K562 (cell line): ENCODE results near the gene LEAP2. TPM values are rescaled to one million over a fixed set of nuclear protein-coding genes. Genes with fewer than 3 reads are reported as not detected.

Experiments
- CBFB ChIP-seq: sonication (generic); formaldehyde crosslinking; IDR thresholded peaks from 2 replicates; pipeline ENCODE4 v1.4.0; 2020; ENCODE audit warnings: mild to moderate bottlenecking, missing genetic modification reagents
- CREBBP ChIP-seq: IDR thresholded peaks from one replicate; pipeline ENCODE4 v1.6.1; 2012; ENCODE audit warnings: low read depth, mild to moderate bottlenecking, control low read depth, inconsistent platforms, low read length
- CXXC5 ChIP-seq: fragments of 250-450 bp; sonication (Bioruptor Pico); IDR thresholded peaks from 2 replicates; pipeline ENCODE4 v1.8.0; 2022; ENCODE audit warnings: inconsistent platforms, mild to moderate bottlenecking, moderate library complexity
- ETS1 ChIP-seq: conservative IDR thresholded peaks from 2 replicates; pipeline ENCODE4 v1.6.1; 2011; ENCODE audit warnings: low read depth, mild to moderate bottlenecking, low read length; ENCODE audit not compliant: control insufficient read depth
- FOXP1 ChIP-seq: sonication (generic); formaldehyde crosslinking; IDR thresholded peaks from 2 replicates; pipeline ENCODE4 v1.8.0; 2022; ENCODE audit warnings: mild to moderate bottlenecking, missing genetic modification reagents
- FOXP4 ChIP-seq: sonication (generic); formaldehyde crosslinking; IDR thresholded peaks from 2 replicates; pipeline ENCODE4 v1.8.0; 2022; ENCODE audit warnings: mild to moderate bottlenecking, missing genetic modification reagents, borderline replicate concordance
- HMG20A ChIP-seq: fragments of 450-650 bp; formaldehyde crosslinking; conservative IDR thresholded peaks from 2 replicates; pipeline ENCODE4 v1.4.0; 2020; ENCODE audit warnings: mild to moderate bottlenecking, mixed read lengths
- ILK ChIP-seq: fragments of 450-650 bp; IDR thresholded peaks from 2 replicates; pipeline ENCODE4 v1.6.1; 2016; ENCODE audit warnings: missing genetic modification characterization, low read depth, mild to moderate bottlenecking, missing compliant biosample characterization, moderate library complexity, borderline replicate concordance
- KAT7 ChIP-seq: sonication (generic); formaldehyde crosslinking; IDR thresholded peaks from 2 replicates; pipeline ENCODE4 v1.8.0; 2022; ENCODE audit warnings: missing genetic modification reagents, mild to moderate bottlenecking, borderline replicate concordance
- KDM1A ChIP-seq, 2 experiments: fragments of 450-650 bp; IDR thresholded peaks; 2 replicates each; pipeline ENCODE4 v1.6.1; 2016; ENCODE audit warnings: mild to moderate bottlenecking in 2 of 2
- KLF6 ChIP-seq: fragments of 250-450 bp; sonication (Bioruptor Pico); IDR thresholded peaks from 2 replicates; pipeline ENCODE4 v1.4.0; 2020; ENCODE audit warnings: mild to moderate bottlenecking, moderate library complexity, borderline replicate concordance
- MTA1 ChIP-seq: fragments of 450-650 bp; IDR thresholded peaks from 2 replicates; pipeline ENCODE4 v1.6.1; 2017; ENCODE audit warnings: borderline replicate concordance
- NONO ChIP-seq, 2 experiments: fragments of 200-400 bp in 1 of 2; fragments of 450-650 bp in 1 of 2; formaldehyde crosslinking in 1 of 2; IDR thresholded peaks; 2 replicates each; pipeline ENCODE4 v1.6.1; 2017; ENCODE audit warnings: low read depth in 2 of 2, mild to moderate bottlenecking in 2 of 2, moderate library complexity in 2 of 2, low read length in 1 of 2
- POU5F1 ChIP-seq: fragments of 150-350 bp; IDR thresholded peaks from 2 replicates; pipeline ENCODE4 v1.6.1; 2014; ENCODE audit warnings: borderline replicate concordance, low read length, low read depth, mild to moderate bottlenecking; ENCODE audit not compliant: partially characterized antibody
- RFX5 ChIP-seq: IDR thresholded peaks from 2 replicates; pipeline ENCODE4 v1.6.1; 2011; ENCODE audit warnings: low read depth, mild to moderate bottlenecking, improper control_type of control experiment, low read length
- SMAD4 ChIP-seq: fragments of 250-450 bp; sonication (Bioruptor Pico); conservative IDR thresholded peaks from 2 replicates; pipeline ENCODE4 v1.8.0; 2021; ENCODE audit warnings: inconsistent platforms, mild to moderate bottlenecking, moderate library complexity
- SPI1 ChIP-seq: IDR thresholded peaks from 2 replicates; pipeline ENCODE4 v1.6.1; 2011; ENCODE audit warnings: low read depth, low read length, control low read depth, borderline replicate concordance
- SRSF1 ChIP-seq: fragments of 200-400 bp; formaldehyde crosslinking; IDR thresholded peaks from 2 replicates; pipeline ENCODE4 v1.6.1; 2017; ENCODE audit warnings: mild to moderate bottlenecking, low read depth, low read length, moderate library complexity
- TOE1 ChIP-seq, 2 experiments: fragments of 450-650 bp in 1 of 2; sonication (generic) in 1 of 2; formaldehyde crosslinking in 1 of 2; IDR thresholded peaks; 2 replicates each; pipeline versions ENCODE4 v1.7.1 to v1.8.0; 2016 to 2022; ENCODE audit warnings: borderline replicate concordance in 2 of 2, mild to moderate bottlenecking in 2 of 2, antibody characterized with exemption in 1 of 2, inconsistent platforms in 1 of 2, low read depth in 1 of 2, missing genetic modification reagents in 1 of 2, moderate library complexity in 1 of 2
- ZBTB8A ChIP-seq: fragments of 450-650 bp; IDR thresholded peaks from 2 replicates; pipeline ENCODE4 v1.6.1; 2018; ENCODE audit warnings: mild to moderate bottlenecking, moderate library complexity; ENCODE audit not compliant: partially characterized antibody
- ZKSCAN8 ChIP-seq: fragments of 200-800 bp; sonication (Bioruptor generic); IDR thresholded peaks from 2 replicates; pipeline ENCODE4 v1.6.1; 2016; ENCODE audit warnings: missing genetic modification characterization, missing compliant biosample characterization
- ZNF408 ChIP-seq: fragments of 250-450 bp; sonication (Bioruptor Pico); IDR thresholded peaks from 2 replicates; pipeline ENCODE4 v1.4.0; 2020; ENCODE audit warnings: low read depth, mild to moderate bottlenecking, moderate library complexity
- ZNF449 ChIP-seq: fragments of 250-450 bp; sonication (Bioruptor Pico); IDR thresholded peaks from 2 replicates; pipeline ENCODE4 v1.8.0; 2022; ENCODE audit warnings: moderate library complexity, mild to moderate bottlenecking, inconsistent platforms
- polyA plus RNA-seq, 8 experiments: library from polyadenylated mRNA; depleted of rRNA in 4 of 8; stranded (reverse) in 5 of 8; unstranded in 3 of 8; fragments of >200 nt; fragmentation: Nextera tagmentation in 2 of 8; fragmentation: Illumina TruSeq in 1 of 8; extraction: Ambion mirVana in 2 of 8; extraction: Trizol in 1 of 8; gene quantifications; 2 replicates each; pipeline versions ENCODE4 v1.2.1 to v1.2.3, GENCODE V29; 2011 to 2014; ENCODE audit warnings: inconsistent platforms in 1 of 8, missing spikeins in 1 of 8
- total RNA-seq, 7 experiments: library from RNA; depleted of rRNA in 6 of 7; stranded (reverse); fragments of >200 nt in 6 of 7; fragmentation: Illumina TruSeq in 2 of 7; extraction: Trizol in 2 of 7; gene quantifications; 2 replicates each; pipeline versions ENCODE4 v1.2.1 to v1.2.3, GENCODE V29; 2011 to 2021; ENCODE audit warnings: low replicate concordance in 1 of 7

Gene LEAP2
- total and polyA plus RNA-seq, 9 of the 15 experiments (the other 6 are each of a cell fraction or from before 2014, with no cell fraction given): 1.1 to 5.6 (median 2.5) TPM

- TF ChIP-seq MTA1 (no peak), TOE1 (IDR thresholded peaks at IDR 0.05; ENCODE audit: borderline replicate concordance) (peak; percentile 64; the same call in 1 of the 2 replicates), TOE1 (CRISPR knock-in tag; IDR thresholded peaks at IDR 0.05; ENCODE audit: borderline replicate concordance, low read depth) (peak; percentile 92), SRSF1 (no peak), ZBTB8A (no peak), NONO (IDR thresholded peaks at IDR 0.05; ENCODE audit: low read depth in 2 of 2, low read length in 1 of 2) (peak in 1 of 2 experiments; percentile 97; a peak in 2 of 4 replicates), ZNF408 (CRISPR knock-in tag) (no peak), FOXP1 (CRISPR knock-in tag) (no peak; the same call in 1 of the 2 replicates), CBFB (peak; percentile 93), CXXC5 (CRISPR knock-in tag) (peak; percentile 70), ILK (no peak), SPI1 (no peak), POU5F1 (no peak), ZNF449 (no peak), SMAD4 (CRISPR knock-in tag) (no peak; the same call in 1 of the 2 replicates), RFX5 (no peak), KDM1A (IDR thresholded peaks at IDR 0.05) (no peak), ETS1 (0 out of 2 replicates have a peak, but pooled peaks have one; percentile 36), FOXP4 (CRISPR knock-in tag) (no peak), CREBBP (no peak), HMG20A (CRISPR knock-in tag) (no peak), ZKSCAN8 (CRISPR knock-in tag) (no peak), KAT7 (CRISPR knock-in tag) (0 out of 2 replicates have a peak, but pooled peaks have one; percentile 83), KLF6 (CRISPR knock-in tag) (no peak)
Observed at GRCh38 chr5:132866342-132867045, 7.0 kb upstream of the LEAP2 start, which contains the start of the genes GDF9 and UQCRQ (continued).
